Posterior cingulate gyrus (tissue), 11 donors: ENCODE results near the gene RGL4.

ENCODE experiments used
- DNase-seq, 10 donors: peaks; one replicate each; pipeline versions ENCODE4 v3.0.0 to v3.0.0-alpha.2; 2020 to 2021; ENCODE audit warnings: mixed read lengths in 3 of 10
- intact Hi-C: fragments of 100-400 bp; cut with DNase I; formaldehyde crosslinking; loops from one replicate; pipeline ENCODE4 v1.15.1; 2023

RGL4 gene

DNA sequence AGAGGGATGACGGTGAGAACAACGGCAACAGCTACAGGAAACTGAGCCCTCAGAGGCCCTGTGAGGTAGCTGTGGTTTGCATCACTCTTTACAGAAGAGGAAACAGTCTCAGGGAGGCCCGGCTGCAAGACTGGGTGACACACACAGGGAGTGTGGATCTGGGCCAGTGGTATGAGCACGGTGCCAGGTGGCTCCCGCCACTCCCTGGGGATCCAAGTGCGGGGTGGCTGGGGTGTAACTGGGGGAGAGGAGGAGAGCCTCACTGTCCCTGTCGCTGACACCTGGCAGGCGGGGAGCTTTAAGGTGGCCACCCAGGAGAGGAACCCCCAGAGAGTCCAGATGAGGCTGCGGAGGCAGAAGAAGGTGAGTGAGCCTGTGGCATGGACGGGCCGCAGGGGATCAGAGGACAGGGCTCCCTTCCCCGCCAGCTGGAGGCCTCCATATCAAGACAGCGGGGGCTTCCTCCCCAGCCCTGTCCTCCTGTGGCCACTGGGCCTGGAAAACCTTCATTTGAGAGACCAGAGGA lies 5.6 kb downstream of the RGL4 start:
- intact Hi-C loops = no loop called here

DNA sequence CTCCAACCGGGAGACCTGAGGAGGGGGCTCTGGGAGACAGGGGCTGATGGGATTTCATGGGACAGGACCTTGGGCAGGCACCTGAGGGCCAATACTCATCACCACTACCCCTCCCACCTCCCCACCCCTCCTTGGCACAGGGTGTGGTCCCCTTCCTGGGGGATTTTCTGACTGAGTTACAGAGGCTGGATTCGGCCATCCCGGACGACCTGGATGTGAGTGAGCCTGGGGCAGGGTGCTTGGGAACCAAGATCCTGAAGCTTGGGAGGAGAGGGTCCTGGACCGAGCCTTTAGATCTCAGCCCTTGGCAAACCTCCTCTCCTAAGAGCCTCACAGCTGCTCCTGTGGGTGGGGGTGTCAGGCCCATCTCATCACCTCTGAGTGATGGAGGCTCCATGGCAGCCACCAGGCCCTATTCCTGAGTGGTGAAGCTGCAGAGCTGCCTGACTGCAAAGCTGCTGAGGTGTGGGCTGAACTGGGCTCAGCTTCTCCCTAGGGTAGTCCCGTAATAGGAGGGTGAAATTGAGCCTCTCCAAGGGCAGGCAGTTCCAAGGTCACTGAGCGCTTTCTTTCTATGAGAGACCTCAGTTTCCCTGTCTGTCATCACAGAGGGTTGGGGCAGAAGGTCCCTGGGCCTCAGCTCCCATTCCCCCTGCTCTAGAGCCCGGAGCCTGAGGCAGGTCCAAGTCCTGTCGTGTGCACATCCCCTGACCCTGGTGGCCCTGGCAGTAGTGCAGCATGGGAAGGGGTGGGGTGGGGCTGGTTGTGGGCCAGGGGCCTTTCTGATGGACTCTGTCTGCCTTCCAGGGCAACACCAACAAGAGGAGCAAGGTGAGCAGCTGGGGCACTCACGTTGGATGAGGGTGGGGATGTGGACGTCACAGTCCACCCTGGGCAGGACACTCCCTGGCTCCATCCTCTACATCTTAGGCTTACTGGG lies 6.5 kb downstream of the RGL4 start:
- intact Hi-C loops = no loop called here
- peak in 1 of 10 donors; percentile 73 for DNase-seq

More for the DNA sequence above, 5.6 kb downstream of the RGL4 start:
- peak in 3 of 10 donors; percentile 39 to 85 (median 82) for DNase-seq

DNA sequence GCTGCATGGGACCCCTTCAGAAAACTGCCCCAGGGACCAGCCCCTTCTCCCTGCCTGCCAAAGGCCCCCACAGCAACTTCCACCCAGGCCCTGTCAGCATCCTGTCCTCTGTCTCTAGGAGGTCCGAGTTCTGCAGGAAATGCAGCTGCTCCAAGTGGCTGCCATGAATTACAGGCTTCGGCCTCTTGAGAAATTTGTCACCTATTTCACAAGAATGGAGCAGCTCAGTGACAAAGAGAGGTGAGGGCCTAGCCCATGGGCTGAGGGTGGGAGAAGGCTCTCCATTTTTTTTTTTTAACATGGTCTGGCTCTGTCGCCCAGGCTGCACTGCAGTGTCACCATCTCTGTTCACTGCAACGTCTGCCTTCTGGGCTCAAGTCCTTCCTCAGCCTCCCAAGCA lies 7.3 kb downstream of the RGL4 start:
- DNase-seq = peak in 1 of 10 donors; percentile 19
- intact Hi-C loops = no loop called here

DNA sequence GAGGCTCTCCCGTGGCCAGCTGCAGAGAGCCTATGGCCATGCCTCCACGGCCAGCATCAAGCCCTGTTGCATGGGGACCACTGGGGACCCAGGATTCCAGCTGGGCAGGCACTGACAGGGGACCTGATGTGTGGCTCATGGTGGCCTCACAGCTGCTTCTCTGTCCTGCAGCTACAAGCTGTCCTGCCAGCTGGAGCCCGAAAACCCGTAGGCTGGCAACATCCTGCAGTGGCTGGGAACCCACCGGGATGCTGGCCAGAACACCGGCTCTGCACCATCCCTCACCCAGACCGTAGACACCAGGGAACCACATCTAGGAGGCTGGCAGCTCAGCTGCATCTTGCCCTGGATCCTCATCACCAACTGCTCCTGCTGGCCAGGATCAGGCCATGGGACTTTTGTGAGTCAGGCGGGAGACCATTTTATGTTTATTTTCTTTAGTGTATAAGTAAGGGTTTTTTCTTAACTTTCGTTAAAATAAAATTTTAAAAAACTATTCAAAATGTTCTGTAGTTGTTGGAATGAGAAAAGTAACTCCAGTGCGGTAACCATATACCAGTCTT lies 7.9 kb downstream of the RGL4 start:
- DNase-seq = peak in 3 of 10 donors; percentile 23 to 81 (median 79)
- intact Hi-C loops = no loop called here

DNA sequence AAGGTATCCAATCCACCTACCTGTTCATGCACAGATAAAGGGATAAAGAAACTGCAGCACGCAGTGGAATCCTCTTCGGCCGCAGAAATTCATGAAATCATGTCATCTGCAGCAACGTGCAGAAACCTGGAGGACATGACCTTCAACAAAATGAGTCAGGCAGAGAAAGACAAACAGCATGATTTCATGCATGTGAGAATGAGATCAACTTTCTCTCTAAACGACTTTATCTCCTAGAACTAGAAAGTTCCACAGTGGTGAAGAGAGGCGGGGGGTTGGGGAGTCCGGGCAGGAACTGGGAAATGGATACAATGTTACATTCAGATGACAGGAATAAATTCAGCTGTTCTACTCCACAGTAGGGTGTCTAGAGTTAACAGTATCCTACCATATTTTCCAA lies 9.9 kb downstream of the RGL4 start:
- intact Hi-C loops = no loop called here
- DNase-seq = no peak

DNA sequence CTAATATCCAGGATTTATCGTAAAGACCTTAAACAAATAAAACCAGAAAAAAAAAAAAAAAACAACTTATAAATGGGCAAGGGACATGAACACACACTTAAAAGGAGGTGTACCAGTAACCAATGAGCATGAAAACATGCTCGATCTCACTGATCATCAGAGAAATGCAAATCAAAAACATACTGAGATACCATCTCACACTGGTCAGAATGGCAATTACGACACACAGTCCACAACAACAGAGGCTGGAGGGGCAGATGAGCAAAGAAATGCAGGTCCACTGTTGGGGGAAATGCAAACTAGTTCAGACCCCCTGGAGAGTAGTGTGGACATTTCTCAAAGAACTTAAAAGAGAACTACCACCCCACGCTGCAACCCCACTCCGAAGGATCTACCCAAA lies 13.2 kb downstream of the RGL4 start:
- intact Hi-C loops = no loop called here
- no peak for DNase-seq

DNA sequence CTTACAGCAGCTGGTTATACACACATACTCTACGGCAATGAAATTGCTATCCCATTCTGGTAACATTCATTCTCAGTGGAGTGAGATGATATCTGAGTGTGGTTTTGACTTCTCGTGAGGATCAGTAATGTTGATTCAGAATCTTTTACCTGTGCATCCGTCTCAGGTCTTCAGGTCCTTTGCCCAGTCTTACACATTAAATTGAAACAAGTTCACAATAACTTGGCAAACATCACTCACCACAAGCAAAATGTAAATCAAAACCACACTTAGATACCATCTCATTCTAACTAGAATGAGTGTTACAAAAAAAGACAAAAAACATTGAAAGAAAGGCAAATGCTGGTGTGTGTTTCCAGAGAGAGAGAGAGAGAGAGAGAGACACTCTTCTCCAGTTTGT lies 14.0 kb downstream of the RGL4 start:
- intact Hi-C loops = no loop called here
- DNase-seq = no peak

DNA sequence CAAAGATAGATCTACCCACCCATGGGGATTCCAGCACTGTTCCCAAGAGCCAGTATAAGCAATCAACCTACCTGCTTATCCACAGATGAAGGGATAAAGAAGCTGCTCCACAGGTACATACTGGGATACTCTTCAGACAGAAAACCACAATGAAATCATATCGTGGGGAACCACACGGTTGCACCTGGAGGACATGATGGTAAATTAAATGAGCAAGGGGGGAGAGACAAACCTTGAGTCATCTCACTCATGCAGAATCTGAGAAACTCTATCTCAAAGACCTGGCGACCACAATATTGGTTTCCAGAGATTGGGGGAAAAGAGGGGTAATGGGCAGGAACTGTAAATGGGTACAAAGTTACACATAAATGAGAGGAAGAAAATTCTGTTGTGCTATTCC lies 14.5 kb downstream of the RGL4 start:
- DNase-seq = no peak
- intact Hi-C loops = no loop called here

DNA sequence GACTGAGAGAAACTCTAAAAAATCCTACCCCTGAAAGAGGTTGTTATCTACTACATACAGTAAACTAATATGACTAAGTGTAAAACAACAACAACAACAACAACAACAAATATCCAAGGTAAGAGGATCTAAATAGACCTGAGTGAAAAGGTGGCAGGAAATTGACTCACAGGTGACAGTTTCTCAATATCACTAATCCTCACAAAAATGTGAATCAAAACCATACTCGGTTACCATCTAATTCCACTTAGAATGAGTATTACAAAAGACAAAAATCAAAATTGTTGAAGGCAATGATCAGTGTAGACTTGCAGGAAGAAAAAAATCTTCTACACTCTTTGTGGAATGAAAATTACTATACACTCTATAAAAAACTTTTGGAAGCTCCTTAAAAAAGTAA lies 17.5 kb downstream of the RGL4 start:
- intact Hi-C loops = no loop called here
- DNase-seq = no peak

DNA sequence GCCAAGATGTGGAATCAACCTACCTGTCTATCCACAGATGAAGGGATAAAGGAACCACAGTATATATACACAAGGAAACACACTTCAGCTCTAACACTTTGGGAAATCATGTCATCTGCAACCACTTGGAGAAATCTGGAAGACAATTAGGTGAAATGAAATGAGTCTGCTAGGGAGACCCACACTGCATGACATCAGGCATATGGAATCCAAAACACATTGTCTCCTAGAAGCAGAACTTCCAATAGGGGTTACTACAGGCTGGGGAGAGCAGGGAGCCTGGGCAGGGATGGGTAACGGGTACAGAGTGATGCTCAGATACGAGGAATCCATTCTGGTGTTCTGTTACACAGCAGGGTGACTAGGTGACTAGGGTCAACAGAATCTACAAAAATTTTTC lies 18.3 kb downstream of the RGL4 start:
- intact Hi-C loops = no loop called here
- no peak for DNase-seq

DNA sequence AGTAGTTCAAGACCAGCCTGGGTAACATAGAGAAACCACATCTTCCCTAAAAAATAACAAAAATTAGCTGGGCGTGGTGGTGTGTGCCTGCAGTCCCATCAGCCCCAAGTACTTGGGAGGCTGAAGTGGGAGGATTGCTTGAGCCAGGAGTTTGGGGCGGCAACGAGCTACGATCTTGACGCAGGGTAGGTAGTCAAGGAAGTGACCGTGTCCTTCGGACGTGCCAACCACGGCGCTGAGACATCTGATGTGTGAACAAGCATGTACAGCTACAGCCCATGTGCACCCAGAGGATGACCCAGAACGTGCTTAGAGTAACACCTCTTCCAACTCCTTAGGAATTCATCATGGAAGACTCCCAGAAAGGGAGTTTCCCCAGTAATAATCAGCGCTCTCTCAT lies 21.4 kb downstream of the RGL4 start:
- peak in 2 of 10 donors; percentile 27 to 39 for DNase-seq
- intact Hi-C loops = no loop called here

DNA sequence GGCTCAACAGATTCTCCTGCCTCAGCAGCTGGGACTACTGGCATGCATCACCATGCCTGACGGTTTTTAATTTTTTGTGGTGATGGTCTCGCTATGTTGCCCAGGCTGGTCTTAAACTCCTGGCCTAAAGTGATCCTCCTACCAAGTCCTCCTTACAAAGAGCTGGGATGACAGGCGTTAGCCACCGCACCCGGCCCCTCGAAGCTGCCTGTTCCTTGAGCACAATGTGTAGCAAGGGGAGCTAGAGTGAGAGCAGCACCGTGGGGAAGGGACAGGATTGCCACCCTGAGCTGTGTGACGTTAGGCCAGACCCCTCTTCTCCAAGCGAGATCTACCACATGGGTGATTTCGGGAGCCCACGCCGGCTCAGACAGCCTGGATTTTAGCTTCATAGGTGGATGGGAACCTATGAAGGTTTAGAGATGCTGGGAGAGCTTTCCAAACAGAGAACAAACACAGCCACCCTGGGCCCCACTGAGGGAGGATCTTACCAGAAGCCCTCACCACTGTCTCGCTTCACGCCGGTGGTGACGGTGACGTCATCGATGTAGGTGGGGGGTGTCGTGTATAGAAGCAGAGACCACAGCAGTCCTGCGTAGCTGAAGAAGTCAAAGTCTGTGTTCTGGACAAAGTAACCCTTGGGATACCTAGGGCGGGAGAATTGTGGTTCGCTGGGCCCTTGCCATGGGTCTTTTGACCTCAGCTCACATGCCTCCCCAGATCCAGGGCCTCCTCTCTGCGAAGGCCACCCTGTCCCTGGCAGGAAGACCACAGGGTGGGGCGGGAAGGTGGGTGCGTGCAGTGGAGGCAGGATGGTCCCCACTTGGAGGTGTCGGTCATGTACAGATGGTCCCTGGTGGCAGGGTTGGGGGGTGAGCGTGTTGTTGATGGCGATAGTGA lies 23.1 kb downstream of the RGL4 start:
- DNase-seq = peak in 2 of 10 donors; percentile 58 to 79
- intact Hi-C loops = no loop called here

DNA sequence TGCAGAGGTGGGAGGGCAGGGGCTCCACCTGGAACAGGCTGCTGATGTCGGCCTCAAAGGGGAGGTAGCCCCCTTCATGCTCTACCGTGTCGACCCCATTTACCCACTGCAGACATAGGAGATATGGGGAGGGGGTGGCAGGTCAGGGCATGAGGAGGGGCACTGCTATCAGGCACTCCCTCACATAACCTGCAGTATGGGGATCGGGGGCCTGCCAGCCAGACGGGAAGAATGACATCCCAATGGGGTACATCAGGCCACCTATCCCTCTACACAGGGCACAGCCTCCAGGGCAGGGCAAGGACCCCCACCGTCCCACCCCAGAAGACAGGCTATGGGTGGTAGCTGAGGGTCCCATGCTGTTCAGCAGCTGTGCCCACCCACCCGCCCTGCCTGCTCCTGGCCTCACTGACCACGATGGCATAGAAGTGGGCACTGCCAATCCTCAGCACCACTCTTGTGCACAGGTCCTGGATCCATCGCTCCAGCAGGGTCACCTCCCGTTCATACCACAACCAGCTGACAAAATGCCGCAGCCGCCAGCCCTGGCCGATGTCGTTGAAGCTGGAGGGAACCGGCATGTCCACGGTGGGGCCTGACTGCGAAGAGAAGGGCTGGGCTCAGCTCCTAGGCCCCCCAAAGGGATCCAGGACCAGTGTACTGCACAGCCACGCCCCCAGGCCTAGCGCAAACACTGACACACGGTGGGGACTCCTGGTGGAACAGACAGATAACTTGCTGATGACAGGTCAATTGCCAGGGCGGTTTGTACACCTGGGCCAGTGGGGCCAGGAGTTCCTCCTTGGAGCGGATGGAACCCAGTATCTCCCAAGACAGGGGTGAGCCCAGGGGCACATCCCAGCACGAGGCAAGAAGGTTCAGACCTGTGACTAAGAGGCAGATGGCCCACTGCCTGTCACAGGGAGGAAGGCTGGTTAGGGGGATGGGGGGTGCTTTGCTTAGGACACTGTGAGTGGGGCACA lies 24.1 kb downstream of the RGL4 start:
- intact Hi-C loops = no loop called here
- peak in 2 of 10 donors; percentile 64 to 80 for DNase-seq

DNA sequence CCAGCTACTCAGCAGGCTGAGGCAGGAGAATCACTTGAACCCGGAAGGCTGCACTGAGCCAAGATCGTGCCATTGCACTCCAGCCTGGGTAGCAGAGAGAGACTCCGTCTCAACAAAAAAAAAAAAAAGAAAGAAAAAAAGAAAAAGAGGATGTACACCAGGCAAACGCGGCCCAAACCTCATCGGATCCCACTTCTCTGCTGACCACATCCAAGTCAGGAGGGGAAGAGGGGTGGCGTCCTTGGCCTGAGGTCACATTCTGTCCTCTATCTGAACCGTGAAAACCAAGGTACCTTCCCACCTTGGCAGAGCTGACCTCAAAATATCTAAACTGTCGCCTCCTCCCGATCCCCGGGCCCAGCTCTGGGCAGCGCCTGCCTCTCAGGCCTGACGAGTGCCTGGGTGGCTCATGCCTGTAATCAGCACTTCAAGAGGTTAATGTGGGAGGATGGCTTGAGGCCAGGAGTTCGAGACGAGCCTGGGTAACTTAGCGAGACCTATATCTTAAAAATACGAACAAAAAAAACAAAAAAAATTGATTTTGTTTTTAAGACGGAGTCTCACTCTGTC lies 25.1 kb downstream of the RGL4 start:
- DNase-seq = peak in 1 of 10 donors; percentile 54
- intact Hi-C loops = no loop called here

DNA sequence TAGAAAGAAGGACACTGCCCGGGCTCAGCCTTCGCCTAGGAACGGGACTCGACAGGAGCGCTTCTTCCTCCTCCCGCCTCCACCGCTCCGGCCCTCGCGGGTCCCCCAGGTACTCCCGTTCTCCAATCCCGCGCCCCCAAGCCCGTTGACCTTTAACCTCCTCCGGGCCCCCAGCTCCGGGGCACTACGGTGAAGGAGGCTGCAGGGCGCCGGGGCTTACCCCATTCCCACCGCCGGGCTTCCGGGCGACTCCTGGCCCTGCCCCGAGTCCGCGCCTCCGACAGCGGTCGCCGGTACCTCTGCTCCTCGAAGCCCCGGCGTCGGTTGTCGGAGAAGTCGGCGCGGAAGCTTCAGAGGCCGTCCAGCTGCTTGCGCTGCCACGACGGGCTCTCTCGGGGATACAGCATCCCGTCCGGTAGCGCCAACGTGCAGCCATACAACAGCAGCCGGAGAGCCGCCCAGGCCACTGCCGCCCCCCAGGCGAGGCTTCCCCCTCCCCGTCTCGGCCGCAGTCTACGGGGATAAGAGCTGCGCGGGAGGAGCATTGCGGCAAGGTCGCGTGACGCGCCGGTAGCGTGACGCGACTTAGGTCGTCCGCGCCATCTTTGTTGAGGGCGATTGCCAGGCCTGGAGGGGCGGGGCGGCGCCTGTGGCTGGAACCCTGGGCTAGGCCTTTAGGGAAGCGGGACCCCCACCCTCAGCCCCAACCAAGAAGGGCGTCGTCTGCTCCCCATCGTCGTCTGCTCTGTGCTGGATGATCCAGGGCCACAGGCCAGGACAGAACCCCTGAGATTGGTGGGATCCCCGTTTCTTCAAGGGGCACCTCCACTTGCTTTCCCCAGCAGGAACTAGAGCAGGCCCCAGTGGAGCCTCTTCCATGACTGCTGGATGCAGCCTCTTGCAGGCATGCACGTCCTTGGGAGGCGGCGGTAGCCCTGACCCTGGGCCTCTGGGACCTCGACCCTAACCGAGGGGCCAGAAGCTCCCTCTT lies 26.3 kb downstream of the RGL4 start:
- DNase-seq = peak; percentile 84 to 98 (median 88)
- intact Hi-C loops = no loop called here

DNA sequence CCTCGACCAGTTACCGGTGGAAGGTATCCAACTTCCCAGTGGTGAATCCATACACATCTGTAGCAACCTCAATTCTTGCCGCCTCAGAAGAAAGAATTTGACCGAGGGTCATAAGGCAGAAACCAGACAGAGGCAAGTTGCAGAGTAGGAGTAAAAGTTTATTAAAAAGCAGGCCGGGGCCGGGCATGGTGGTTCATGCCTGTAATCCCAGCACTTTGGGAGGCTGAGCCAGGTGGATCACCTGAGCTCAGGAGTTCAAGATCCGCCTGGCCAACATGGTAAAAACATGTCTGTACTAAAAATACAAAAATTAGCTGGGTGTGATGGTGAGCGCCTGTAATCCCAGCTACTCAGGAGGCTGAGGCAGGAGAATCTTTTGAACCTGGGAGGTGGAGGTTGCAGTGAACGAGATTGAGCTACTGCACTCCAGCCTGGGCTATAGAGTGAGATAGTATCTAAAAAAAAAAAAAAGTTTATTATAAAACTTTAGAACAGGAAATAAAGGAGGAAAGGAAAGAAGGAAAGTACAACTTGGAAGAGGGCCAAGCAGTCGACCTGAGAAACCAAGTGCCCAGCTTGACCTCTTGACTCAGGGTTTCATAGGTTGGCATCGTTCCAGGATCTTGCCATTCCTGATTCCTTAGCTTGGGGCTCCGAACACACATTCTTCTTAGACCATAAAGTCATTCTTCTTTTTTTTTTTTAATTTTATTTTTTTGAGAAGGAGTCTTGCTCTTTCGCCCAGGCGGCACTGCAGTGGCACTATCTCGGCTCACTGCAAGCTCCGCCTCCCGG lies 27.8 kb downstream of the RGL4 start:
- intact Hi-C loops = no loop called here
- DNase-seq = peak in 2 of 10 donors; percentile 25 to 42

DNA sequence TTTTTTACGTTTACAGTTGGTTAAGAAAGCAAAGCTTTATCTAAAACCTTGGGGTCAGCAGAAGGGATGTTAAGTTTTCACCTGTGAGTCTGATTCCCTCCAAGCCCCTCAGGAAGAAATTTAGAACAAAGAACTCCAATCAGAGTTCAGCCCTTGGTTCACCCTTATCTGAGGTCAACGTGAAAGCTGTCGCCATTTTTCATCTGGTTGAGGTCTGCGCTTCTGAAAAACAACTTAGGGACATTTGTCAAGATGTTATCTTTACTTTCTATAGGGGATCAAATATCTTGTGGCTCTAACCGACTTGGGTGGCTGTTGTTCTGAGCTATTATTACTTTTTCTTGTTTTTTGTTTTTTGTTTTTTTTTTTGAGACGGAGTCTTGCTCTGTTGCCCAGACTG lies 30.0 kb downstream of the RGL4 start:
- intact Hi-C loops = no loop called here
- no peak for DNase-seq
